ENCODE data around the gene MIER3. TPM values are rescaled to one million over a fixed set of nuclear protein-coding genes. Genes with fewer than 3 reads are reported as not detected.
A peak's percentile ranks its signal among the peaks of the same experiment; 100 is the strongest.

Gene MIER3
- total and polyA plus RNA-seq, 8 donors = 16.6 to 39.9 (median 36.5) TPM

DNA sequence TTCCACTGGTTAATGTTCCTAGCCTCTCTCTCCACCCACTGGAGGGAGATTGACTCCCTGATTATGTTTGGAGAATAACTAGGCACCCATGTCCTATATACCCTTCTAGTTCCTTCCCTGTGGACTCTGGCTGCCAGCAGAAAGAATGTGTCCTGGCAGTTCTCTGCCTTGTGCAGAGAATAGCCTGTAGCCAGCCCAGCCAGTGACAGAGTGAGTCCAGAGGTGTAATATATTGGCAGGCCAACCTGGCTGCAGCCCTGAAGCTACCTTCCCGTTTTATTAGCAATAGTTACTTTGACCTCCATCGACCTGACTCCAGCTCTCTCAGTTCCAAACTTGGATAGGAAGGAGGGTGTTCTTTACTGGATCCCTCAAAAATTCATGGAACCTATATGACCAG lies 34.4 kb downstream of the MIER3 start:
- H3K4me3 ChIP-seq = no peak overlapping the region
- no peaks in the 10 kb centered on the region for H3K4me1 ChIP-seq
- no peak for DNase-seq
- peaks cover 0 to 17% of the 10 kb centered on the region in 2 donors for H3K36me3 ChIP-seq
- intact Hi-C loops (cut with DNase I) = no loop called here
- no peaks in the 10 kb centered on the region for H3K9me3 ChIP-seq
- no peak for ATAC-seq
- H3K27ac ChIP-seq = no peak overlapping the region
- no peaks in the 10 kb centered on the region for H3K27me3 ChIP-seq
- TF ChIP-seq, protein P1, sequence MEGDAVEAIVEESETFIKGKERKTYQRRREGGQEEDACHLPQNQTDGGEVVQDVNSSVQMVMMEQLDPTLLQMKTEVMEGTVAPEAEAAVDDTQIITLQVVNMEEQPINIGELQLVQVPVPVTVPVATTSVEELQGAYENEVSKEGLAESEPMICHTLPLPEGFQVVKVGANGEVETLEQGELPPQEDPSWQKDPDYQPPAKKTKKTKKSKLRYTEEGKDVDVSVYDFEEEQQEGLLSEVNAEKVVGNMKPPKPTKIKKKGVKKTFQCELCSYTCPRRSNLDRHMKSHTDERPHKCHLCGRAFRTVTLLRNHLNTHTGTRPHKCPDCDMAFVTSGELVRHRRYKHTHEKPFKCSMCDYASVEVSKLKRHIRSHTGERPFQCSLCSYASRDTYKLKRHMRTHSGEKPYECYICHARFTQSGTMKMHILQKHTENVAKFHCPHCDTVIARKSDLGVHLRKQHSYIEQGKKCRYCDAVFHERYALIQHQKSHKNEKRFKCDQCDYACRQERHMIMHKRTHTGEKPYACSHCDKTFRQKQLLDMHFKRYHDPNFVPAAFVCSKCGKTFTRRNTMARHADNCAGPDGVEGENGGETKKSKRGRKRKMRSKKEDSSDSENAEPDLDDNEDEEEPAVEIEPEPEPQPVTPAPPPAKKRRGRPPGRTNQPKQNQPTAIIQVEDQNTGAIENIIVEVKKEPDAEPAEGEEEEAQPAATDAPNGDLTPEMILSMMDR (IDR thresholded peaks at IDR 0.05) = no peak

DNA sequence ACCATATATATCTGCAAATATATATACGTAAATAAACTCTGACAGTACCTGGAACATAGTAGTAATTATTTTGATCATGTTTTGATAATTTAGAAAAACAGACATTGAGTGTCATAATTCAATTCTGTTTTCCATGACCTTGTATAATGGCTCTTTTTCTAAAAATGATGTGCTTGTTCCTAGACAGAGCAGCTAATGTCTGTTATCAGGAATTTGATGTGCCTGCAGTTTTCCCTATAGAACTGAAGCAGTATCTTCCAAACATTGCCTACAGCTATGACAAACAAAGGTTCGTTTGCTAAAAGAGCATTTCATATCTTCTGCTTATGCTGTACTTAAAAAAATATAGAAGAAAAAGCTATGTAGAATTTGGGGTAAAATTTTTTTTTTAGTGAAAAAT lies 37.2 kb downstream of the MIER3 start:
- TF ChIP-seq, protein P1 (IDR thresholded peaks at IDR 0.05) = no peak
- Histone ChIP-seq H3K27ac (no peak overlapping the region), H3K36me3 (no peaks in the 10 kb centered on the region), H3K9me3 (no peaks in the 10 kb centered on the region), H3K27me3 (no peaks in the 10 kb centered on the region), H3K4me3 (no peak overlapping the region), H3K4me1 (peaks cover 4 to 9% of the 10 kb centered on the region in 2 donors)
- DNase-seq (no peak), ATAC-seq (no peak)
- intact Hi-C loops (cut with DNase I) = no loop called here

DNA sequence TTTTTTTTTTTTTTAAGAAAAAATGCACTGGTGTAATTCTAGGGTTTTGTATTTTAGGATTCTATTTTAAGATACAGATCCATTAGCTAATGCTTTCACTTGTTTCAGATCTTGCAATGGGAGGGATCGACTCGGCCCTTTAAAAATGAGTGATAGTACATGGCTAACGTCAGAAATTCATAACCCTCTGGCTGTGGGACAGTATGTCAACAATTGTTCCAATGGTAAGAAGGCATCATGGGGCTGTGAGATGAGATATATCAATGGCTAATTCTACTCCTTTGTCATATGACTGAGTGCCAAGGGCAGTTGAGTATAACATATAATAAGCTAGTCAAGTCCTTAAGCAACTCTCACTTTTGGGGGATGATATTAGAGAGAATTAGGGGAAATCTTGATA lies 38.2 kb downstream of the MIER3 start:
- Histone ChIP-seq H3K36me3 (no peaks in the 10 kb centered on the region), H3K9me3 (no peaks in the 10 kb centered on the region), H3K27me3 (no peaks in the 10 kb centered on the region), H3K27ac (no peak overlapping the region), H3K4me3 (no peak overlapping the region), H3K4me1 (peaks cover 4 to 9% of the 10 kb centered on the region in 2 donors)
- intact Hi-C loops (cut with DNase I) = no loop called here
- no peak for ATAC-seq
- no peak for DNase-seq
- TF ChIP-seq, protein P1 (IDR thresholded peaks at IDR 0.05) = no peak

DNA sequence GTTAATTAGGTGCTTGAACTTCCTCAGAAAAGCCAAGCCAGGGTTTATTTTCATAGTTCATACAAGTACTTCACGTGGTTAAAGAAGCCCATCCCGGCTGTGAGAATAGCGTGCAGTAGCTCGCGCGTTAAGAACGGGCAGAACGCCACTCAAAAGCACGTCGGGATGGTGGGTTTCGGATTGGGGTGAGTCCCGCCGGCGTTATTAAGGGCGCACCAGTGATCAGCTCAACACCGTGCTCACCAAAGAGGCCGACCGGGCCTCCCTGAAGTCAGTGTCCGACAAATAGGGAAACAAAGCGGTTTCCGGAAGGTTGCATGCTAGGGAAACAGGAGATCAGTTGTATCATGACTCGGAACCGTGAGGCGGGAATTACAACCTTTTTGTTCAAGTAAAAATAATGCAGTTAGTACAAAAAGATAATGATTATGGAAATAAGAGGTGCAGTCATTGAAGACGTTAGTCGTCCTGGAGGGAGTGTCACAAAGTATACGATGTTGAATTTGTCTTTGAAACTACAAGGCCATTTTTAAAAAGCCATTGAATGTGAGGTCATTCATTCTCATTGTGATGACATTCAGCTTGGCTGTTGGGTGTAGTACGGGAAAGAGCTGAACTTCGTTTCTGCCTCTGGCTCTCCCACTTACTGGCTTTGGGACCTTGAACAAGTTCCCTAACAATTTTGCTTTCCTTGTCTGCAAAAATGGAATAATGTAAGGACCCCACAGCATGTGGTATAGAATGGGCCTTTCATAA lies 41.5 kb downstream of the MIER3 start:
- peaks cover 4 to 15% of the 10 kb centered on the region in 2 donors for H3K4me1 ChIP-seq
- peak overlapping the region; percentile 97 for H3K27ac ChIP-seq
- TF ChIP-seq, protein P1 (IDR thresholded peaks at IDR 0.05) = no peak
- peak overlapping the region; percentile 55 to 70 for H3K4me3 ChIP-seq
- ATAC-seq (peak; percentile 19), DNase-seq (peak in 3 of 4 donors; percentile 39 to 81 (median 55))
- no peaks in the 10 kb centered on the region for H3K36me3 ChIP-seq
- intact Hi-C loops (cut with DNase I) = no loop called here
- no peaks in the 10 kb centered on the region for H3K27me3 ChIP-seq
- no peaks in the 10 kb centered on the region for H3K9me3 ChIP-seq

DNA sequence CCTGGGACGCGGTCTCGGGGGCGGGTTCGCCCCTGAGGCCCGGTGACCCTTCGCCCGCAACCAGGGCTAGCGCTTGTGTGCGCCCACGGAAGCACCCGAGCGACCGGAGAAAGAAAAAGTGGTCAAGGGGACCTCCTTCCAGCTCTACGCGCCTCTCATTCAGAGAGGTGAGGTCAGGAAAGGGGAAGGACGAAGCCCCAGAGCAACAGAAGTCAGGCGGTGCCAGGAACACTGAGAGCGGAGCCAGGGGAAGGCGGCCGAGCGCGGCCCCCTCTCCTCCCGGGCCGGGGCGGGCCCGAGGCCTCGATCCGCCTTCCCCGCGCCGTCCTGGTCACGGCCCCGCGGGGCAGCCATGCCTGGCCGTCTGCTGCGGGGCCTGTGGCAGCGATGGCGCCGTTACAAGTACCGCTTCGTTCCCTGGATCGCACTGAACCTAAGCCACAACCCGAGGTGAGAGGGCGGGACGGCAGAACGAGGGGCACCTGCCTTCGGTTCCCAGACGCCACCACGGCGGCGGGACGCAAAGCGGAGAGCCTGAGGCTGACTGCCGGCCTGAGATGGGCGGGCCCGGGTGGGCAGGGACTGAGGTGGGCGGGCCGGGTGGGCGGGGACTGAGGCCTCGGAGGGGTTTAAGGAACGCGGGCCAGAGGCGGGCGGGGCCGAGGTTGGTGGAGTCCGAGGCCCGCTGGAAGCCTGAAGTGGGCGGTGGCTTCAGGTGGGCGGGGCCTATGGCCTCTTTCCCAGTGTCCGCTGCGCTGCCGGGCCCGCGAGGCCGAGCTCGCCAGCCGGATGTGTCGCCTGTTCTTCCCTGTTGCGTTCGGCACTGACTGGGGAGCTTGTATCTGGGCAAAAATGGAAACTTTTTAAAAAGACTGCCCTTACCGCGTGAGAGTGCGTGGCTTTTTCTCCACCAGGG lies 42.4 kb downstream of the MIER3 start, which contains the start of gene SETD9:
Gene SETD9, plus strand, starts transcription at position 303 of the 916 bp plus-strand sequence. Its CDS starts 50 bp downstream, at position 353.
- H3K27me3 ChIP-seq = no peaks in the 10 kb centered on the region
- ATAC-seq = peak; percentile 92
- DNase-seq = peak; percentile 98 to 100 (median 99)
- TF ChIP-seq, protein P1 (IDR thresholded peaks at IDR 0.05) = no peak
- peak within 1 kb of the TSS; percentile 97 for H3K27ac ChIP-seq
- no peaks in the 10 kb centered on the region for H3K9me3 ChIP-seq
- H3K36me3 ChIP-seq = no peaks in the 10 kb centered on the region
- intact Hi-C loops (cut with DNase I) = no loop called here
- H3K4me1 ChIP-seq = peaks cover 4 to 15% of the 10 kb centered on the region in 2 donors
- peak within 1 kb of the TSS; percentile 66 to 70 for H3K4me3 ChIP-seq

All from left lung (tissue), 10 donors.